H1 (cell line): ENCODE results near the gene C5orf52.

Source experiments
- CREB1 ChIP-seq: IDR thresholded peaks from 2 replicates; pipeline ENCODE4 v1.6.1; 2012; ENCODE audit warnings: inconsistent platforms
- EP300 ChIP-seq, 2 experiments: IDR thresholded peaks; 1 replicate in 1 of 2; 2 replicates in 1 of 2; pipeline ENCODE4 v1.6.1; 2011 to 2012; ENCODE audit warnings: low read depth in 2 of 2, low read length in 2 of 2, mild to moderate bottlenecking in 2 of 2, borderline replicate concordance in 1 of 2, inconsistent platforms in 1 of 2, moderate library complexity in 1 of 2
- EZH2 ChIP-seq: fragments of 200-600 bp; sonication (generic); IDR thresholded peaks from 2 replicates; pipeline ENCODE4 v1.7.1; 2012; ENCODE audit warnings: low read depth, mild to moderate bottlenecking, moderate library complexity, low read length, inconsistent platforms; ENCODE audit not compliant: severe bottlenecking
- GABPA ChIP-seq: IDR thresholded peaks from 2 replicates; pipeline ENCODE4 v1.6.1; 2011; ENCODE audit warnings: mild to moderate bottlenecking, low read length, moderate library complexity, borderline replicate concordance; ENCODE audit not compliant: insufficient read depth
- KDM1A ChIP-seq: fragments of 200-600, 300-600 bp; sonication (generic); IDR thresholded peaks from 2 replicates; pipeline ENCODE4 v1.7.1; 2016; ENCODE audit warnings: mild to moderate bottlenecking, low read length, borderline replicate concordance
- POLR2A ChIP-seq, 2 experiments: IDR thresholded peaks; 1 replicate in 1 of 2; 2 replicates in 1 of 2; pipeline ENCODE4 v1.6.1; 2011; ENCODE audit warnings: low read depth in 2 of 2, low read length in 2 of 2, mild to moderate bottlenecking in 2 of 2; ENCODE audit errors: control extremely low read depth in 1 of 2
- POLR2AphosphoS5 ChIP-seq: IDR thresholded peaks from 2 replicates; pipeline ENCODE4 v1.6.1; 2011; ENCODE audit warnings: low read depth, low read length
- SP2 ChIP-seq: IDR thresholded peaks from 2 replicates; pipeline ENCODE4 v1.6.1; 2012; ENCODE audit warnings: mild to moderate bottlenecking, low read length, inconsistent platforms
- TAF1 ChIP-seq: IDR thresholded peaks from 2 replicates; pipeline ENCODE4 v1.6.1; 2011; ENCODE audit warnings: mild to moderate bottlenecking, low read depth, low read length
- TBP ChIP-seq: IDR thresholded peaks from 2 replicates; pipeline ENCODE4 v1.6.1; 2011; ENCODE audit warnings: low read depth, low read length, improper control_type of control experiment
- YY1 ChIP-seq: IDR thresholded peaks from 2 replicates; pipeline ENCODE4 v1.6.1; 2011; ENCODE audit warnings: low read depth, mild to moderate bottlenecking, low read length
- TF ChIP-seq, protein P1 (sequence below), 3 experiments: IDR thresholded peaks; 1 replicate in 2 of 3; 2 replicates in 1 of 3; pipeline versions ENCODE4 v1.5.1 to v1.6.1; 2011; ENCODE audit warnings: low read length in 3 of 3, mild to moderate bottlenecking in 3 of 3, inconsistent platforms in 2 of 3, low read depth in 1 of 3, moderate library complexity in 1 of 3; ENCODE audit not compliant: insufficient read depth in 1 of 3; ENCODE audit errors: control extremely low read depth in 1 of 3
- TF ChIP-seq, protein P2 (sequence below): IDR thresholded peaks from 2 replicates; pipeline ENCODE4 v1.6.1; 2012; ENCODE audit warnings: inconsistent platforms
- TF ChIP-seq, protein P3 (sequence below): IDR thresholded peaks from 2 replicates; pipeline ENCODE4 v1.6.1; 2012; ENCODE audit warnings: inconsistent platforms

DNA sequence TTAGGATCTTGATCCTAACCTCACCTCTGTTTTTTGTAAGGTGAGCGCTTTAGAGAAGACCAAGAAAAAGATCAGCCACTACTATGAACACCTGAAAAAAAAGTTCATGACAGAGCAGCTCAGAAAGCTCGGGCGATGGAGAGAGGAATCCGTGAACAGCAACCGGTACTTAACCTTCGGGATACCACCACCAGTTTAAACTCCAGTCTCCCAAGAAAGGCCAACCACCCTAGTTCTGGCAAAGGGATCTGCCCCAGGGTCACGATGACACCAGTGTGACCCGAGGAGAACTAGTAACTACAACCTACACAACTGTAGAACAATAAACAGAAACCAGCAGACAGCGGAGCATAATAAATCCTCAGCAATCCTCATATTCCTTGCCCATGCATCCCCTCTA is 8.5 kb downstream of the C5orf52 start:
- TF ChIP-seq, protein P1, sequence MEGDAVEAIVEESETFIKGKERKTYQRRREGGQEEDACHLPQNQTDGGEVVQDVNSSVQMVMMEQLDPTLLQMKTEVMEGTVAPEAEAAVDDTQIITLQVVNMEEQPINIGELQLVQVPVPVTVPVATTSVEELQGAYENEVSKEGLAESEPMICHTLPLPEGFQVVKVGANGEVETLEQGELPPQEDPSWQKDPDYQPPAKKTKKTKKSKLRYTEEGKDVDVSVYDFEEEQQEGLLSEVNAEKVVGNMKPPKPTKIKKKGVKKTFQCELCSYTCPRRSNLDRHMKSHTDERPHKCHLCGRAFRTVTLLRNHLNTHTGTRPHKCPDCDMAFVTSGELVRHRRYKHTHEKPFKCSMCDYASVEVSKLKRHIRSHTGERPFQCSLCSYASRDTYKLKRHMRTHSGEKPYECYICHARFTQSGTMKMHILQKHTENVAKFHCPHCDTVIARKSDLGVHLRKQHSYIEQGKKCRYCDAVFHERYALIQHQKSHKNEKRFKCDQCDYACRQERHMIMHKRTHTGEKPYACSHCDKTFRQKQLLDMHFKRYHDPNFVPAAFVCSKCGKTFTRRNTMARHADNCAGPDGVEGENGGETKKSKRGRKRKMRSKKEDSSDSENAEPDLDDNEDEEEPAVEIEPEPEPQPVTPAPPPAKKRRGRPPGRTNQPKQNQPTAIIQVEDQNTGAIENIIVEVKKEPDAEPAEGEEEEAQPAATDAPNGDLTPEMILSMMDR (IDR thresholded peaks at IDR 0.05; ENCODE audit: control extremely low read depth in 1 of 3, insufficient read depth in 1 of 3, low read depth in 1 of 3, low read length in 3 of 3) = no peak
- no peak for TF ChIP-seq TBP
- no peak for TF ChIP-seq EP300 (IDR thresholded peaks at IDR 0.05; ENCODE audit: borderline replicate concordance in 1 of 2, low read depth in 2 of 2, low read length in 2 of 2)
- no peak for TF ChIP-seq CREB1
- TF ChIP-seq TAF1 = no peak
- no peak for TF ChIP-seq KDM1A
- TF ChIP-seq YY1 = no peak
- TF ChIP-seq GABPA = no peak
- TF ChIP-seq POLR2AphosphoS5 = no peak
- TF ChIP-seq SP2 = no peak
- TF ChIP-seq, protein P2, sequence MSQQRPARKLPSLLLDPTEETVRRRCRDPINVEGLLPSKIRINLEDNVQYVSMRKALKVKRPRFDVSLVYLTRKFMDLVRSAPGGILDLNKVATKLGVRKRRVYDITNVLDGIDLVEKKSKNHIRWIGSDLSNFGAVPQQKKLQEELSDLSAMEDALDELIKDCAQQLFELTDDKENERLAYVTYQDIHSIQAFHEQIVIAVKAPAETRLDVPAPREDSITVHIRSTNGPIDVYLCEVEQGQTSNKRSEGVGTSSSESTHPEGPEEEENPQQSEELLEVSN = no peak
- TF ChIP-seq POLR2A (IDR thresholded peaks at IDR 0.05; ENCODE audit: control extremely low read depth in 1 of 2, low read depth in 2 of 2, low read length in 2 of 2) = no peak
- TF ChIP-seq, protein P3, sequence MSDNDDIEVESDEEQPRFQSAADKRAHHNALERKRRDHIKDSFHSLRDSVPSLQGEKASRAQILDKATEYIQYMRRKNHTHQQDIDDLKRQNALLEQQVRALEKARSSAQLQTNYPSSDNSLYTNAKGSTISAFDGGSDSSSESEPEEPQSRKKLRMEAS = no peak
- TF ChIP-seq EZH2 = no peak
